Measurements from ENCODE around the gene KIRREL2. TPM values are rescaled to one million over a fixed set of nuclear protein-coding genes. Genes with fewer than 3 reads are reported as not detected.

Gene KIRREL2
- total RNA-seq, 2 experiments from 2014 or later, result 0.93 to 0.98 TPM

DNA sequence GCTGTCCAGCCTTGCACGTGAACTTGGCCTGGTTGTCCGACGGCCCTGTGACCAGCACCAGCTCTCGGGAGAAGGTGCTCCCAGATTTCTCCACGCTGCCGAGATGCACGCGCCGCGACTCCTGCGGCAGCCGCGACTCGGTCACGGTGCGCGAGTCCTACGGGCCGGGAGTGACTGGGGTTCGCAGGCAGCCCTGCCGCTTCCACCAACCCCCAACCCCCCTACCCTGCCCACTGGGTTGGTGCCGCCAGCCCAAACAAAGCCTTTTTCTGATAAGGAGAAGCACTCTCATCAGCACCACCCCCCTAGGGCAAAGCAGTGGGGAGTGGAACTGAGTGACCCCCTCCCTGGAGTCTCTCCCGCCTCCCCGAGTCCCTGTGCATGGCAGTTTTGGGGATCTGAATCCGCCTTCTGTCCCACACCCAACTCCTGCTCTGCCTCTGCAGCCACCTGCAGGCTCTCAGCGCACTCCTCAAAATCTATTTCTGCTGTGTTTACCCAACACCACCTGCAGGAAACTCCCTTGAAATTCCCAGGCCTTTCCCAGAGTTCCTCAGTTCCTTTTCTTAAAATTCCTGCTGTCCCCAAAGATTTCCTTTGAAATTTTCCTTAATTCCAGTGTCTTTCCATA, 10.6 kb upstream of the KIRREL2 start:
- no peak overlapping the region for H3K27ac Mint-ChIP-seq
- H3K27me3 Mint-ChIP-seq, result peaks cover 62% of the 10 kb centered on the region
- ChIA-PET POLR2A (no interaction called here), CTCF (no interaction called here)
- DNase-seq (no peak), ATAC-seq (peak; percentile 23)
- no peaks in the 10 kb centered on the region for H3K36me3 Mint-ChIP-seq (ENCODE audit: low read depth)
- intact Hi-C loops (cut with DNase I, micrococcal nuclease), result no loop called here
- H3K9me3 Mint-ChIP-seq (ENCODE audit: low read depth), result no peaks in the 10 kb centered on the region
- no peak overlapping the region for H3K4me3 Mint-ChIP-seq
- H3K4me1 Mint-ChIP-seq, result peaks cover 16% of the 10 kb centered on the region

DNA sequence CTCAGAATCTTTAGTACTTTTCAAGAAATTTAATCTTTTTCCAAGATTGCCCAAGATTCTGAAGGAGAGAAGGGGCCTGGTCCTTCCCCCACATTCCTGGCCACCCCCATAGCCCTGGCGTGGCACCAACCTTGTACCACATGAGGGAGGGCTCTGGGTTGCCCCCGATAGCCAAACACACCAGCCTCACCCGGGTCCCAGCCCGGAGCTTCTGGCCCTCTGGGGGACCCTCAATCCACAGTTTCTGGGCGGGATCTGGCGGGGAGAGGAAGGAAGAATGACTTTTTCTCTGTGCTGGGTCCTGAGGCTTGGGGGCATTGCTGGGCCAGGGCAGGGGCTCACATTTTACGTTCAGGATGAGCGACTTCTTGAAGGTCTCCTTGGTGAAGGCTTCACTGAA, 8.8 kb upstream of the KIRREL2 start:
- H3K9me3 Mint-ChIP-seq (ENCODE audit: low read depth), result no peaks in the 10 kb centered on the region
- ChIA-PET POLR2A (no interaction called here), CTCF (no interaction called here)
- no peak for DNase-seq
- H3K27me3 Mint-ChIP-seq, result peaks cover 59% of the 10 kb centered on the region
- no peak overlapping the region for H3K4me3 Mint-ChIP-seq
- no peak overlapping the region for H3K27ac Mint-ChIP-seq
- ATAC-seq, result no peak
- no peaks in the 10 kb centered on the region for H3K36me3 Mint-ChIP-seq (ENCODE audit: low read depth)
- H3K4me1 Mint-ChIP-seq, result peaks cover 16% of the 10 kb centered on the region
- intact Hi-C loops (cut with DNase I, micrococcal nuclease), result no loop called here

DNA sequence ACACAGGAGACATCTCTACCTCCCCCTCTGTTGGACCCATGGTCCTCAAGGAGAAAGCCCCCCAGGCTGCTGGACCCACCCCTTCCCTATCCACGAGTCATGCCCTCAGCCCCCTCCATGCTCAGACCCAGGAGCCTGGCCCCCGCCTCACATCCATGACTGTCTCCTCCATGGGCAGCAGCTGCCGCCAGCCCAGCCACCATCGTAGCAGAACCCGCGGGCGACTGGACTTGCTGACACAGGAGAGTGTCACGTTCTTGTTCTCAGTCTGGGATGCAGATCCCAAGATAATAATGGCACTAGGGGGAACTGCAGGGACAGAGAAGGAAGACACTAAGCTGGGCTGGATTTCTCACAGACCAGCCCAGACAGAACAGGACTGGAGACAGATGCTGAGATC, 8.2 kb upstream of the KIRREL2 start:
- H3K36me3 Mint-ChIP-seq (ENCODE audit: low read depth), result no peaks in the 10 kb centered on the region
- ATAC-seq (no peak), DNase-seq (no peak)
- ChIA-PET POLR2A (no interaction called here), CTCF (no interaction called here)
- no peak overlapping the region for H3K27ac Mint-ChIP-seq
- no peak overlapping the region for H3K4me3 Mint-ChIP-seq
- H3K4me1 Mint-ChIP-seq, result peaks cover 18% of the 10 kb centered on the region
- no peaks in the 10 kb centered on the region for H3K9me3 Mint-ChIP-seq (ENCODE audit: low read depth)
- intact Hi-C loops (cut with DNase I, micrococcal nuclease), result no loop called here
- peaks cover 59% of the 10 kb centered on the region for H3K27me3 Mint-ChIP-seq

DNA sequence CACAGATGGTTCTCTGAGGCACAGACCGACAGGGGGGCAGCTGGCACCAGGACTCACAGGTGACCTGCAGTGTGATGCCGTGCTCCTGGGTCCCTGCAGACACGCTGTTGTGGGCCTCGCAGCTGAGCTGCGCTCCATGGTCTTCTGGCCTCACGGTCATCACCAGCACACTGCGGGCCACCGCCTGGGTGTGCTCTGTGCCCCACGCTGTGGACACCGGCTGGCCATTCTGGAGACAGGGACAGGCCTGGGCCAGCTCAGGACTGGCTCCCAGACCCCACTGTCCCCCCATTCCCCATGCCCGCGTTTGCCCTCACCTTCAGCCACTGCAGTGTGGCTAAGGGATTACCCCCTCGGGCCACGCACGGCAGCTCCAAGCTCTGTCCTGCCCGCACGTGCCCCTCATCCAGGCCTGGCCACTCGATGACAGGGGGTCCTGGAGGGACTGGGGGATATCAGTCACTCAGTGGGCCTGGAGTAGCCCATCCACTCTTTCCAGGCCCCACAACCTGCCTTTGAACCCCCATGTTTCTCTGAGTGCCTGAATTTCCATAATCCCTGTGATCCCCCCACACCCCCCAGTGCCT, 7.7 kb upstream of the KIRREL2 start:
- Mint-ChIP-seq H3K27me3 (peaks cover 54% of the 10 kb centered on the region), H3K4me3 (no peak overlapping the region), H3K4me1 (peaks cover 18% of the 10 kb centered on the region), H3K27ac (no peak overlapping the region), H3K36me3 (ENCODE audit: low read depth) (no peaks in the 10 kb centered on the region), H3K9me3 (ENCODE audit: low read depth) (no peaks in the 10 kb centered on the region)
- no peak for ATAC-seq
- ChIA-PET CTCF (no interaction called here), POLR2A (no interaction called here)
- DNase-seq, result no peak
- intact Hi-C loops (cut with DNase I, micrococcal nuclease), result no loop called here

DNA sequence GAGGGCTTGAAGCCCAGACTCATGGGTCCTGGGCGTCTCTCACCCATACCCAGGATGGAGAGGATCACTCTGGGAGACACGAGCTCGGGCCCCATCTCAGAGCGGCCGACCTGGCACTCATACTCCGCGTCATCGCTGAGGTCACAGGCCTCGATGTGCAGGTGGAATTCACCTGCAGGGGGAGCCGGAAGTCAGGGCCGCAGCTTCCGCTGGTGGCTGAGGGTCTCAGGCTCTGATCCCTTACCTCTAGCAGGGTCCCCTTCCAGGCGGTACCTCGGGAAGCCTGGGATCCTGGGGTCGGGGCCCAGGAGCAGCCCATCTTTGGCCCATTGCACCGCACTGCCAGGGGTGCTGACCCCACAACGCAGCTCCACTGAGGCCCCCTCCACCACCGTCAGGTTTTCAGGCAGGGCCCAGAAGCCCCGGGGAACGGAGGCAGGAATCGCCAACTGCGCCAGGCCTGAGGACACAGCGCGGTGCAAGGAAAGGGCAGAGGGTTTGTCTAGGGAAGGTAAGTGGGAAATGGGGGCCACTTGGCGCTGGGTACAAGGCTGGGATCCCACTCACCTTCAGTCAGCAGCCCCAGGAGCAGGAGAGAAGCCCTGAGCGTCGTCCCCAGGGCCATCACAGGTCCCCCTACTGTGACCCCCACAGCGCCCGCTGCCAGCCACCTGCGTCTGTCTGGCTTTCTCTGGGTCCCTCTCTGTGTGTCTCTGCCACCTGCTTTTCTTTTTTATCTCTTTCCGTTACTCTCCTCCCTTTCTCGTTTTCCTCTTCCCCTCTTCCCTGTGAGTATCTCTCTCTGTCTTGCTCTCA, 5.3 kb upstream of the KIRREL2 start:
- Mint-ChIP-seq H3K4me3 (no peak overlapping the region), H3K27ac (no peak overlapping the region), H3K9me3 (ENCODE audit: low read depth) (no peaks in the 10 kb centered on the region), H3K36me3 (ENCODE audit: low read depth) (no peaks in the 10 kb centered on the region), H3K4me1 (peaks cover 5% of the 10 kb centered on the region), H3K27me3 (peaks cover 48% of the 10 kb centered on the region)
- CTCF ChIA-PET, result interaction anchor here (0.6 to 0.9 kb wide), 2 partner anchors 13 to 107 kb away, joined by 3 read pairs; no protein-coding TSS in a partner anchor
- DNase-seq, result peak; percentile 44
- intact Hi-C loops (cut with DNase I, micrococcal nuclease), result no loop called here
- POLR2A ChIA-PET, result no interaction called here
- ATAC-seq, result peak; percentile 33

DNA sequence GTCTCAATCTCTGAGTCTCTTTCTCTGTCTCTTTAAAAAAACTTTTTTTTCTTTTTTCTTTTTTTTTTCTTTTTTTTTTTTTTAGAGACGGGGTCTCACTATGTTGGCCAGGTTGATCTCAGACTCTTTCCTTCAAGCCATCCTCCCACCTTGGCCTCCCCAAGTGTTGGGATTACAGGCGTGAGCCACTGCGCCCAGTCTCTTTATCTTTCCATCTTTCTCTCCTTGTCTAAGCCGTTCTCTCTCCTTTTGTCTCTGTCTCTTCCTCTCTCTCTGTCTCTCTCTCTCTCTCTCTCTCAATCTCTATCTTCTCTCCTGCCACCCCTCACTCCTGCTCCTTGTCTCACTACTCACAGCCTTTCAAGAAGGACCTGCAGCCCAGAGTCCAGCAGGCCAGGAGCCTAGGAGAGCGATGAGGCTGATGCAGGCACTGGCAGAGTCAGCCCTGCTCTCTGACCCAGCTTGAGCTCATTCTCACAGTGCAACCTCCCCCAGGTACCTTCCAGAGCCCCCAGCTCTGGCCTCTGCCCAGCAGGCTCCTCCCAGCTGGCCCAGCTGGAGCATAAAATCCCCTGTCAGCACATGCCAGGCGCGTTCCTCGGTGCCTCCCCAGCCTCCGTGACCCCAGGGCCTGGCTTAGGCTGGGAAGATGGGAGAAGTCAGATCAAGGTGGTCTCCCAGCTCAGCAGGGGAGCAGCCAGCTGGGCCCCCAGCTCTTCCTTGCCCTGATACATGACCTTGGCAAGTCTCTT, 4.5 kb upstream of the KIRREL2 start, which contains the start of gene NPHS1:
TSS of gene NPHS1 (minus strand) at position 476 of the 752 bp plus-strand sequence. CDS start 667 bp downstream, outside the sequence.
- CTCF ChIA-PET, result no interaction called here
- POLR2A ChIA-PET, result no interaction called here
- Mint-ChIP-seq H3K4me1 (peaks cover 5% of the 10 kb centered on the region), H3K4me3 (no peak within 1 kb of the TSS), H3K27me3 (peaks cover 47% of the 10 kb centered on the region), H3K27ac (no peak within 1 kb of the TSS), H3K36me3 (ENCODE audit: low read depth) (no peaks in the 10 kb centered on the region), H3K9me3 (ENCODE audit: low read depth) (no peaks in the 10 kb centered on the region)
- ATAC-seq (no peak), DNase-seq (no peak)
- intact Hi-C loops (cut with DNase I, micrococcal nuclease), result no loop called here

DNA sequence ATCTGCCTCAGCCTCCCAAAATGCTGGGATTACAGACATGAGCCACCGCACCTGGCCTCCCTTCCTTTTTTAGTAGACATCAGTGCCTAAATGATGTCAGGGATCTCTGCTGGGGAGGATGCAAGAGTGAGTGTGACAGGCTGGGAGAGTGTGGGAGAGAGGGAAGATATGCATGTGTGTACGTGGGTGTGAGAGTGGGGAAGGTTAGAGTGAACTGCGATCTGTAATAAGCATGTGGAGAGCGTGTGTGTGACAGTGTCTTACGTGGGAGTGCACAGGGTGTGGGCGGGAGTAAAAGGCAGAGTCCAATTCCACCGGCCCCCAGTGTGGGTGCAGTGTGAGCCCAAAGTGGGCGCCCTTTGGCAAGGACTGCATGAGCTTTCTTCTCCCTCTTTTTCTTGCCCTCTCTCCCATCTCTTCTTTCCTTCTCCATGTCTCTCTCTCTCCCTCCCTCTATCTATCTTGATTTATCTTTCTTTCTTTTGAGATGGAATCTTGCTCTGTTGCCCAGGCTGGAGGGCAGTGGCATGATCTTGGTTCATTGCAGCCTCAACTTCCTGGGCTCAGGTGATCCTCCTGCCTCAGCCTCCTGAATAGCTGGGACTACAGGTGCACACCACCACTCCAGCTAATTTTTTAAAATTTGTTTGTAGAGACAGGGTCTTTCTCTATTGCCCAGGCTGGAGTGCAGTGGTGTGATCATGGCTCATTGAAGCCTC, 3.5 kb upstream of the KIRREL2 start:
- POLR2A ChIA-PET, result no interaction called here
- no peaks in the 10 kb centered on the region for H3K9me3 Mint-ChIP-seq (ENCODE audit: low read depth)
- no peak for DNase-seq
- H3K27me3 Mint-ChIP-seq, result peaks cover 44% of the 10 kb centered on the region
- ATAC-seq, result no peak
- intact Hi-C loops (cut with DNase I, micrococcal nuclease), result no loop called here
- H3K36me3 Mint-ChIP-seq (ENCODE audit: low read depth), result no peaks in the 10 kb centered on the region
- H3K4me3 Mint-ChIP-seq, result no peak overlapping the region
- peaks cover 5% of the 10 kb centered on the region for H3K4me1 Mint-ChIP-seq
- H3K27ac Mint-ChIP-seq, result no peak overlapping the region
- CTCF ChIA-PET, result interaction anchor here (0.7 kb wide), 1 partner anchor 144 kb away, joined by 3 read pairs; no protein-coding TSS in a partner anchor

DNA sequence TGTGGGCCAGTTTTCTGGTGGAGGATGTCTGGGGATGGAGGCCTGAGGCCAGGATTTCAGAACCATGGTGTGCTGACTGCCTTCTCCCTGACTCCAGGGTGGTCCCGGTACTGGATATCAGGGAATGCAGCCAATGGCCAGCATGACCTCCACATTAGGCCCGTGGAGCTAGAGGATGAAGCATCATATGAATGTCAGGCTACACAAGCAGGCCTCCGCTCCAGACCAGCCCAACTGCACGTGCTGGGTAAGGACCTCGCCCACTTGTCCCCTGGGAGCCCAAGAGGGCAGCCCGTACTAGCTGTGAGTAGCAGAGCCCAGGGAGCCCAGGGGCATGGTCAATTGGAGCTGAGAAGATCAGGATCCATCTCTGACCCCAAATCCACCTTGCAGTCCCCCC, 1.6 kb downstream of the KIRREL2 start:
- intact Hi-C loops (cut with DNase I, micrococcal nuclease), result no loop called here
- no peak for ATAC-seq
- Mint-ChIP-seq H3K4me3 (no peak overlapping the region), H3K4me1 (peaks cover 10% of the 10 kb centered on the region), H3K9me3 (ENCODE audit: low read depth) (no peaks in the 10 kb centered on the region), H3K27ac (no peak overlapping the region), H3K36me3 (ENCODE audit: low read depth) (no peaks in the 10 kb centered on the region), H3K27me3 (peaks cover 50% of the 10 kb centered on the region)
- no peak for DNase-seq
- ChIA-PET CTCF (no interaction called here), POLR2A (no interaction called here)

DNA sequence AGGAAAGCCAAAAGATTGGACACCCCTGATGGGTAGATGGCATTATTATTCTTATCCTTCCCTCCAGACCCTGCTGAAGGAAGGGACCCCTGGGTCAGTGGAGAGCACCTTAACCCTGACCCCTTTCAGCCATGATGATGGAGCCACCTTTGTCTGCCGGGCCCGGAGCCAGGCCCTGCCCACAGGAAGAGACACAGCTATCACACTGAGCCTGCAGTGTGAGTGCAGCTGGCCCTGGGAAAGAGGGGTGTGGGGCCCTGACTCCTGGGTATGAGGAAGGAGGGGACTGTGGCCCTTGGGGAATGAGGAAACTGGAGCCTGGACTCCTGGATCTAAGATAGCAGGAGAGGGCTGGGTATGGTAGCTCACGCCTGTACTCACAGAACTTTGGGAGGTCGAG, 2.7 kb downstream of the KIRREL2 start:
- peaks cover 49% of the 10 kb centered on the region for H3K27me3 Mint-ChIP-seq
- H3K4me1 Mint-ChIP-seq, result peaks cover 10% of the 10 kb centered on the region
- no peak overlapping the region for H3K4me3 Mint-ChIP-seq
- ChIA-PET POLR2A (interaction anchor here (0.6 kb wide), 1 partner anchor 114 kb away, joined by 4 read pairs; the partner anchor contains the start of gene PSENEN), CTCF (interaction anchor here (0.7 kb wide), 1 partner anchor 105 kb away, joined by 3 read pairs; no protein-coding TSS in a partner anchor)
- no peak overlapping the region for H3K27ac Mint-ChIP-seq
- no peaks in the 10 kb centered on the region for H3K36me3 Mint-ChIP-seq (ENCODE audit: low read depth)
- ATAC-seq, result no peak
- intact Hi-C loops (cut with DNase I, micrococcal nuclease), result no loop called here
- no peaks in the 10 kb centered on the region for H3K9me3 Mint-ChIP-seq (ENCODE audit: low read depth)
- DNase-seq, result no peak

DNA sequence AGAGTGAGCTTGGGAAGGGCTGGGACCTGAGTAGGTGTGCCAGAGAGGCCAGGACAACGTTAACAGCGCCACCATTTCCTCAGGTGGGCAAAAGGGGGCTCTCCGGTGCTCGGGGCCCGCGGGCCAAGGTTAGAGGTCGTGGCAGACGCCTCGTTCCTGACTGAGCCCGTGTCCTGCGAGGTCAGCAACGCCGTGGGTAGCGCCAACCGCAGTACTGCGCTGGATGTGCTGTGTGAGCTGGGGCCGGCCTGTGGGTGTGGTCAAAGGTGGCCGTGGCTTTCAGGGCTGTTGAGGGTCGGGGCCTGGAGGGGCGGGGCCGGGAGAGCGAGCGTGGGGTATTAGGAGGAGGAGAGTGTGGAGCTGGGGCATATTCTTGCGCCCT, 3.7 kb downstream of the KIRREL2 start:
- H3K36me3 Mint-ChIP-seq (ENCODE audit: low read depth), result no peaks in the 10 kb centered on the region
- intact Hi-C loops (cut with DNase I, micrococcal nuclease), result no loop called here

More for the DNA sequence above, 3.7 kb downstream of the KIRREL2 start:
- POLR2A ChIA-PET, result interaction anchor here (1.4 kb wide), 1 partner anchor 10 kb away, joined by 4 read pairs; no protein-coding TSS in a partner anchor
- ATAC-seq, result no peak
- no peak for DNase-seq
- Mint-ChIP-seq H3K4me3 (no peak overlapping the region), H3K27me3 (peaks cover 45% of the 10 kb centered on the region), H3K9me3 (ENCODE audit: low read depth) (no peaks in the 10 kb centered on the region), H3K4me1 (peaks cover 10% of the 10 kb centered on the region), H3K27ac (no peak overlapping the region)
- CTCF ChIA-PET, result interaction anchor here (0.6 kb wide), 2 partner anchors 177 to 187 kb away, joined by 3 read pairs; no protein-coding TSS in a partner anchor
